Hepatocyte (in vitro differentiated cells): ENCODE measurements around the gene PRSS56.

Experiments
- CTCF ChIP-seq: fragments of 200-600 bp; sonication (generic); IDR thresholded peaks from 2 replicates; pipeline ENCODE4 v1.5.1; 2016; ENCODE audit warnings: antibody characterized with exemption, mild to moderate bottlenecking; ENCODE audit not compliant: poor library complexity
- EZH2 ChIP-seq: fragments of 200-600 bp; sonication (generic); IDR thresholded peaks from 2 replicates; pipeline ENCODE4 v1.6.1; 2016; ENCODE audit warnings: antibody characterized with exemption, mild to moderate bottlenecking, borderline replicate concordance
- EZH2phosphoT487 ChIP-seq: fragments of 200-600 bp; sonication (generic); IDR thresholded peaks from one replicate; pipeline ENCODE4 v1.6.1; 2018; ENCODE audit warnings: antibody characterized with exemption, mild to moderate bottlenecking, low read depth, moderate library complexity; ENCODE audit not compliant: unreplicated experiment, severe bottlenecking

- no peak for TF ChIP-seq CTCF
- no peak for TF ChIP-seq EZH2
- TF ChIP-seq EZH2phosphoT487 = no peak
These were observed 33.4 kb upstream of the PRSS56 start for GRCh38 chr2:232486558-232487384.
